Measurements from ENCODE around the gene PLEKHN1. TPM values are rescaled to one million over a fixed set of nuclear protein-coding genes. Genes with fewer than 3 reads are reported as not detected.

PLEKHN1 gene
- total RNA-seq, 4 donors from 2014 or later = 0.14 to 1.4 TPM; not detected in 2

- H3K4me3 ChIP-seq = no peak overlapping the region
- 50% methylated on average over 10 of the region's 10 CpGs; no CpG with 5 or more reads in 1 of the 2 donors for WGBS, 2 donors (ENCODE audit: low coverage in 1 of 2)
- in situ Hi-C loops (cut with MboI; ENCODE audit: low pct_ligation_motif_present in 1 of 4, low pct_unique_long_range_greater_than_20kb in 1 of 4, low sequenced_read_pairs in 3 of 4) = no loop called here
- peaks cover 91% of the 10 kb centered on the region for H3K27me3 ChIP-seq
- H3K4me1 ChIP-seq = peaks cover 3 to 17% (median 12%) of the 10 kb centered on the region in 4 donors
- H3K9me3 ChIP-seq = no peaks in the 10 kb centered on the region
- H3K36me3 ChIP-seq = no peaks in the 10 kb centered on the region
- TF ChIP-seq EP300 (IDR thresholded peaks at IDR 0.05; ENCODE audit: low read depth) = no peak
- no peak for TF ChIP-seq POLR2AphosphoS5 (IDR thresholded peaks at IDR 0.05)
- no peak for TF ChIP-seq POLR2A (IDR thresholded peaks at IDR 0.05)
- TF ChIP-seq, protein P1, sequence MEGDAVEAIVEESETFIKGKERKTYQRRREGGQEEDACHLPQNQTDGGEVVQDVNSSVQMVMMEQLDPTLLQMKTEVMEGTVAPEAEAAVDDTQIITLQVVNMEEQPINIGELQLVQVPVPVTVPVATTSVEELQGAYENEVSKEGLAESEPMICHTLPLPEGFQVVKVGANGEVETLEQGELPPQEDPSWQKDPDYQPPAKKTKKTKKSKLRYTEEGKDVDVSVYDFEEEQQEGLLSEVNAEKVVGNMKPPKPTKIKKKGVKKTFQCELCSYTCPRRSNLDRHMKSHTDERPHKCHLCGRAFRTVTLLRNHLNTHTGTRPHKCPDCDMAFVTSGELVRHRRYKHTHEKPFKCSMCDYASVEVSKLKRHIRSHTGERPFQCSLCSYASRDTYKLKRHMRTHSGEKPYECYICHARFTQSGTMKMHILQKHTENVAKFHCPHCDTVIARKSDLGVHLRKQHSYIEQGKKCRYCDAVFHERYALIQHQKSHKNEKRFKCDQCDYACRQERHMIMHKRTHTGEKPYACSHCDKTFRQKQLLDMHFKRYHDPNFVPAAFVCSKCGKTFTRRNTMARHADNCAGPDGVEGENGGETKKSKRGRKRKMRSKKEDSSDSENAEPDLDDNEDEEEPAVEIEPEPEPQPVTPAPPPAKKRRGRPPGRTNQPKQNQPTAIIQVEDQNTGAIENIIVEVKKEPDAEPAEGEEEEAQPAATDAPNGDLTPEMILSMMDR (IDR thresholded peaks at IDR 0.05) = no peak
- no peak overlapping the region for H3K27ac ChIP-seq
- DNase-seq = no peak
- intact Hi-C loops (cut with DNase I; ENCODE audit: low total_unique reads) = no loop called here
Observed at GRCh38 chr1:933603-933940, 32.7 kb upstream of the PLEKHN1 start.

GRCh38 chr1:934991-935750 is 31.1 kb upstream of the PLEKHN1 start:
- in situ Hi-C loops (cut with MboI; ENCODE audit: low pct_ligation_motif_present in 1 of 4, low pct_unique_long_range_greater_than_20kb in 1 of 4, low sequenced_read_pairs in 3 of 4) (no loop called here), intact Hi-C loops (cut with DNase I; ENCODE audit: low total_unique reads) (no loop called here)
- 22% methylated on average over 36 of the region's 37 CpGs; no CpG with 5 or more reads in 1 of the 2 donors for WGBS, 2 donors (ENCODE audit: low coverage in 1 of 2)
- Histone ChIP-seq H3K36me3 (no peaks in the 10 kb centered on the region), H3K27me3 (peaks cover 91% of the 10 kb centered on the region), H3K4me1 (peaks cover 8 to 24% (median 16%) of the 10 kb centered on the region in 4 donors), H3K27ac (no peak overlapping the region), H3K9me3 (no peaks in the 10 kb centered on the region), H3K4me3 (no peak overlapping the region)
- no peak for DNase-seq
- TF ChIP-seq POLR2A (IDR thresholded peaks at IDR 0.05) (no peak), POLR2AphosphoS5 (IDR thresholded peaks at IDR 0.05) (no peak), EP300 (IDR thresholded peaks at IDR 0.05; ENCODE audit: low read depth) (no peak)
- TF ChIP-seq, protein P1 (IDR thresholded peaks at IDR 0.05) = no peak

DNA sequence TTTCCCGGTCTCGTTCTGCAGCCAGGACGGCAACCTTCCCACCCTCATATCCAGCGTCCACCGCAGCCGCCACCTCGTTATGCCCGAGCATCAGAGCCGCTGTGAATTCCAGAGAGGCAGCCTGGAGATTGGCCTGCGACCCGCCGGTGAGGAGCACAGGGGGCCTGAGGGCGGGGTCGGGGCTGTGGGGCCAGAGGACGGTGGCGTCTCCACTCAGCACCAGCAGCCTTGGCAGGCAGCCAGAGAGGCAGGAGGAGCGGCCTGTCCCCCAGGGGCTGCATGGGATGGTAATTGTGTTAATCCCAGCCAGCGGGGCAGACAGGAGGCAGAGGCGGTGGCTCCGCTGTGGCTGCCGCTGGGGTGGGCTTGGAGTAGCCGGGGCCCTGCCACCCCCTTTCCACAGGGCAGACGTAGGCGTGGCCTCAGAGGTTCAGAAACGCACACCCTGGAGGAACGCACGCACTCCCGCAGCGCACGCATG is 30.5 kb upstream of the PLEKHN1 start:
- in situ Hi-C loops (cut with MboI; ENCODE audit: low pct_ligation_motif_present in 1 of 4, low pct_unique_long_range_greater_than_20kb in 1 of 4, low sequenced_read_pairs in 3 of 4) (no loop called here), intact Hi-C loops (cut with DNase I; ENCODE audit: low total_unique reads) (loop anchor here (2.0 kb wide), 1 partner anchor 31 kb away; no protein-coding TSS in a partner anchor)
- no peak overlapping the region for H3K4me3 ChIP-seq
- H3K27me3 ChIP-seq = peaks cover 91% of the 10 kb centered on the region
- H3K4me1 ChIP-seq = peaks cover 13 to 30% (median 22%) of the 10 kb centered on the region in 4 donors
- no peaks in the 10 kb centered on the region for H3K36me3 ChIP-seq
- 22% methylated on average over 28 of the region's 30 CpGs; no CpG with 5 or more reads in 1 of the 2 donors for WGBS, 2 donors (ENCODE audit: low coverage in 1 of 2)
- TF ChIP-seq EP300 (IDR thresholded peaks at IDR 0.05; ENCODE audit: low read depth) = no peak
- TF ChIP-seq, protein P1 (IDR thresholded peaks at IDR 0.05) = no peak
- TF ChIP-seq POLR2AphosphoS5 (IDR thresholded peaks at IDR 0.05) = no peak
- TF ChIP-seq POLR2A (IDR thresholded peaks at IDR 0.05) = no peak
- H3K27ac ChIP-seq = no peak overlapping the region
- no peak for DNase-seq
- no peaks in the 10 kb centered on the region for H3K9me3 ChIP-seq

- in situ Hi-C loops (cut with MboI; ENCODE audit: low pct_ligation_motif_present in 1 of 4, low pct_unique_long_range_greater_than_20kb in 1 of 4, low sequenced_read_pairs in 3 of 4) = no loop called here
- peaks cover 19 to 38% (median 30%) of the 10 kb centered on the region in 4 donors for H3K4me1 ChIP-seq
- WGBS, 2 donors (ENCODE audit: low coverage in 1 of 2) = 62% methylated on average over 28 of the region's 45 CpGs; no CpG with 5 or more reads in 1 of the 2 donors
- intact Hi-C loops (cut with DNase I; ENCODE audit: low total_unique reads) = loop anchor here (2.0 kb wide), 1 partner anchor 32 kb away; no protein-coding TSS in a partner anchor
- no peaks in the 10 kb centered on the region for H3K36me3 ChIP-seq
- no peak overlapping the region for H3K27ac ChIP-seq
- no peak overlapping the region for H3K4me3 ChIP-seq
- peaks cover 91% of the 10 kb centered on the region for H3K27me3 ChIP-seq
- TF ChIP-seq, protein P1 (IDR thresholded peaks at IDR 0.05) = no peak
- TF ChIP-seq POLR2A (IDR thresholded peaks at IDR 0.05) (no peak), POLR2AphosphoS5 (IDR thresholded peaks at IDR 0.05) (no peak), EP300 (IDR thresholded peaks at IDR 0.05; ENCODE audit: low read depth) (no peak)
- no peak for DNase-seq
- no peaks in the 10 kb centered on the region for H3K9me3 ChIP-seq
Observed at GRCh38 chr1:936348-937264, 29.7 kb upstream of the PLEKHN1 start.

Data from transverse colon (tissue), 4 donors.